Natural killer cell (primary cell): ENCODE results near the gene HSFX2. TPM values are rescaled to one million over a fixed set of nuclear protein-coding genes. Genes with fewer than 3 reads are reported as not detected.
"Not testable (repeated sequence)": the region's sequence is repeated elsewhere in the genome, so short reads cannot be mapped to it uniquely, and the experiment has no call there.

Source experiments
- ATAC-seq, 3 donors: fragments of 150-1000 bp in 2 of 3; fragments of 200-7000 bp in 1 of 3; cut with Tn5 transposase; 1 replicate in 1 of 3; 2 replicates in 2 of 3; pipeline ENCODE4 v1.10.0; 2021; ENCODE audit warnings: mild to moderate bottlenecking in 2 of 3, moderate library complexity in 2 of 3
- DNase-seq, 2 donors: peaks; one replicate each; pipeline versions ENCODE4 v3.0.0 to v3.0.0-alpha.2; 2013 to 2021; ENCODE audit warnings: mixed read lengths in 1 of 2
- H3K27ac ChIP-seq: one replicate; pipeline ENCODE4 v1.5.1; 2013; ENCODE audit warnings: mild to moderate bottlenecking, low read length
- H3K27me3 ChIP-seq: one replicate; pipeline ENCODE4 v1.6.1; 2013; ENCODE audit warnings: low read length; ENCODE audit not compliant: control insufficient read depth, insufficient read depth
- H3K36me3 ChIP-seq: one replicate; pipeline ENCODE4 v1.6.1; 2013; ENCODE audit warnings: low read length; ENCODE audit not compliant: control insufficient read depth, insufficient read depth
- H3K4me1 ChIP-seq: one replicate; pipeline ENCODE4 v1.6.1; 2013; ENCODE audit warnings: low read length; ENCODE audit not compliant: control insufficient read depth, insufficient read depth
- H3K4me3 ChIP-seq: one replicate; pipeline ENCODE4 v1.5.1; 2013; ENCODE audit warnings: low read length
- H3K9me3 ChIP-seq: one replicate; pipeline ENCODE4 v1.6.1; 2013; ENCODE audit warnings: low read length; ENCODE audit not compliant: control insufficient read depth, insufficient read depth
- H3K27ac Mint-ChIP-seq, 2 donors: one replicate each; pipeline ENCODE4 v1.8.0; 2022; ENCODE audit warnings: mild to moderate bottlenecking in 2 of 2, mixed read lengths in 2 of 2, moderate library complexity in 1 of 2
- H3K27me3 Mint-ChIP-seq, 2 donors: one replicate each; pipeline ENCODE4 v1.8.0; 2022; ENCODE audit warnings: low read depth in 2 of 2, mixed read lengths in 2 of 2
- H3K36me3 Mint-ChIP-seq: one replicate; pipeline ENCODE4 v1.8.0; 2022; ENCODE audit warnings: mixed read lengths
- H3K4me1 Mint-ChIP-seq, 2 donors: one replicate each; pipeline ENCODE4 v1.8.0; 2022; ENCODE audit warnings: mixed read lengths in 2 of 2
- H3K4me3 Mint-ChIP-seq: one replicate; pipeline ENCODE4 v1.8.0; 2022; ENCODE audit warnings: mild to moderate bottlenecking, moderate library complexity, mixed read lengths
- H3K9me3 Mint-ChIP-seq, 2 donors: one replicate each; pipeline ENCODE4 v1.8.0; 2022; ENCODE audit warnings: mixed read lengths in 2 of 2
- WGBS: methylation state at CpG from one replicate; pipeline ENCODE4 v1.1.7; 2013; ENCODE audit warnings: missing lambda C conversion rate; ENCODE audit not compliant: insufficient coverage; 5-methylcytosine and 5-hydroxymethylcytosine counted together
- intact Hi-C: fragments of 100-400 bp; cut with micrococcal nuclease; formaldehyde crosslinking; loops from one replicate; pipeline ENCODE4 v1.14.2; 2022
- total RNA-seq, 4 donors: library from RNA; stranded (reverse); fragments of 120-200 nt in 1 of 4; gene quantifications; one replicate each; pipeline versions ENCODE4 v1.2.3 to v1.2.4, GENCODE V29; 2013 to 2022
- TF ChIP-seq, protein P1 (sequence below): fragments of 200-600 bp; IDR thresholded peaks from one replicate; pipeline ENCODE4 v1.8.0; 2022; ENCODE audit warnings: antibody characterized with exemption

HSFX2 gene
- total RNA-seq, 3 donors from 2014 or later (not counting 1 experiment from before 2014, with no cell fraction given), result 0.45 to 0.70 TPM; not detected in 1

DNA sequence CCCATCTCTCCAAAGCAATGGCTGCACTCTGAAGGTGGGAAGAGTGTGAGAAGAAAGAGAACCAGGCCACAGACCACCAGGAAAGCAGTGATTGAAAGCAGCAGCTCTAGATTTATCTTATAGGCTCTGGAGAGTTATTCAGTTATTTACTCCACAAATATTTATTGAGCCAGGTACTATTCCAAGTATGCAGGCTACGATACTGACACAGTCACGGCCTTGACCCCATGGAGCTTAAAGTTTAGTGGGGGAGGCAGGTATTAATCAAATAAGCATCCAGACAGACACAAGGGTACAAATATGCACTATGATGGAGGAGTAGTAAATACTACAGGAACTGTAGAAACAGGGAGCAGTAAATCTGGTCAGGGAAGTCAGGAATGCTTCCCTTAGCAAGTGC is 33.7 kb upstream of the HSFX2 start:
- ATAC-seq, result no peak
- Histone ChIP-seq H3K4me1 (peaks cover 16% of the 10 kb centered on the region), H3K36me3 (no peaks in the 10 kb centered on the region), H3K27me3 (no peaks in the 10 kb centered on the region), H3K4me3 (no peak overlapping the region), H3K9me3 (no peaks in the 10 kb centered on the region), H3K27ac (no peak overlapping the region)
- H3K27me3 Mint-ChIP-seq, result no peaks in the 10 kb centered on the region
- TF ChIP-seq, protein P1, sequence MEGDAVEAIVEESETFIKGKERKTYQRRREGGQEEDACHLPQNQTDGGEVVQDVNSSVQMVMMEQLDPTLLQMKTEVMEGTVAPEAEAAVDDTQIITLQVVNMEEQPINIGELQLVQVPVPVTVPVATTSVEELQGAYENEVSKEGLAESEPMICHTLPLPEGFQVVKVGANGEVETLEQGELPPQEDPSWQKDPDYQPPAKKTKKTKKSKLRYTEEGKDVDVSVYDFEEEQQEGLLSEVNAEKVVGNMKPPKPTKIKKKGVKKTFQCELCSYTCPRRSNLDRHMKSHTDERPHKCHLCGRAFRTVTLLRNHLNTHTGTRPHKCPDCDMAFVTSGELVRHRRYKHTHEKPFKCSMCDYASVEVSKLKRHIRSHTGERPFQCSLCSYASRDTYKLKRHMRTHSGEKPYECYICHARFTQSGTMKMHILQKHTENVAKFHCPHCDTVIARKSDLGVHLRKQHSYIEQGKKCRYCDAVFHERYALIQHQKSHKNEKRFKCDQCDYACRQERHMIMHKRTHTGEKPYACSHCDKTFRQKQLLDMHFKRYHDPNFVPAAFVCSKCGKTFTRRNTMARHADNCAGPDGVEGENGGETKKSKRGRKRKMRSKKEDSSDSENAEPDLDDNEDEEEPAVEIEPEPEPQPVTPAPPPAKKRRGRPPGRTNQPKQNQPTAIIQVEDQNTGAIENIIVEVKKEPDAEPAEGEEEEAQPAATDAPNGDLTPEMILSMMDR, result no peak
- peaks cover 38 to 51% of the 10 kb centered on the region in 2 donors for H3K4me1 Mint-ChIP-seq
- H3K27ac Mint-ChIP-seq, result no peak overlapping the region
- intact Hi-C loops, result no loop called here
- H3K9me3 Mint-ChIP-seq, result no peaks in the 10 kb centered on the region
- no peak for DNase-seq
- no CpG with 5 or more reads among the region's 2 CpGs for WGBS
- no peaks in the 10 kb centered on the region for H3K36me3 Mint-ChIP-seq
- peak overlapping the region; percentile 21 for H3K4me3 Mint-ChIP-seq

GRCh38 chrX:149628280-149628679 is 33.2 kb upstream of the HSFX2 start:
- ATAC-seq, result no peak
- no peak overlapping the region for H3K27ac Mint-ChIP-seq
- H3K4me3 ChIP-seq, result no peak overlapping the region
- no peak overlapping the region for H3K4me3 Mint-ChIP-seq
- intact Hi-C loops, result no loop called here
- no peaks in the 10 kb centered on the region for H3K9me3 Mint-ChIP-seq
- no peak overlapping the region for H3K27ac ChIP-seq
- peaks cover 38 to 51% of the 10 kb centered on the region in 2 donors for H3K4me1 Mint-ChIP-seq
- 97% methylated on average over 3 of the region's 3 CpGs for WGBS
- H3K36me3 ChIP-seq, result no peaks in the 10 kb centered on the region
- H3K4me1 ChIP-seq, result peaks cover 16% of the 10 kb centered on the region
- H3K27me3 ChIP-seq, result no peaks in the 10 kb centered on the region
- peaks cover 0 to 2% of the 10 kb centered on the region in 2 donors for H3K27me3 Mint-ChIP-seq
- TF ChIP-seq, protein P1, result no peak
- no peaks in the 10 kb centered on the region for H3K36me3 Mint-ChIP-seq
- no peaks in the 10 kb centered on the region for H3K9me3 ChIP-seq
- no peak for DNase-seq

DNA sequence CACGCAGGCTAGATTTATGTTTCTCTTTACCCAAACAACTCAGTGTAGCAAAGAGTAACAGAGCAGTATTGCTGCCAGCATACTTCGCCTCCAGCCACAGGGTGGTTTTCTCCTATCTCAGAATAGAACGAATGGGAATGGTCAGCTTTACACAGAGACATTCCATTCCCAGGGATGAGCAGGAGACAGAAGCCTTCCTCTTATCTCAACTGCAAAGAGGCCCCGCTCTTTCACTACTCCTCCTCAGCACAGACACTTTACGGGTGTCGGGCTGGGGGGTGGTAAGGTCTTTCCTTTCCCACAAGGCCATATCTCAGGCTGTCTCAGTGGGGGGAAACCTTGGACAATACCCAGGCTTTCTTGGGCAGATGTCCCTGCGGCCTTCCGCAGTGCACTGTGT is 31.7 kb upstream of the HSFX2 start:
- peaks cover 11% of the 10 kb centered on the region for H3K4me1 ChIP-seq
- DNase-seq, H3K4me3 Mint-ChIP-seq, H3K27me3 Mint-ChIP-seq, H3K36me3 ChIP-seq, H3K4me3 ChIP-seq, intact Hi-C loops, ATAC-seq, H3K9me3 Mint-ChIP-seq, H3K36me3 Mint-ChIP-seq, H3K9me3 ChIP-seq, H3K27ac Mint-ChIP-seq, H3K27ac ChIP-seq, H3K27me3 ChIP-seq: not testable (repeated sequence)
- WGBS, result 100% methylated on average over 5 of the region's 8 CpGs
- peaks cover 33 to 52% of the 10 kb centered on the region in 2 donors for H3K4me1 Mint-ChIP-seq

DNA sequence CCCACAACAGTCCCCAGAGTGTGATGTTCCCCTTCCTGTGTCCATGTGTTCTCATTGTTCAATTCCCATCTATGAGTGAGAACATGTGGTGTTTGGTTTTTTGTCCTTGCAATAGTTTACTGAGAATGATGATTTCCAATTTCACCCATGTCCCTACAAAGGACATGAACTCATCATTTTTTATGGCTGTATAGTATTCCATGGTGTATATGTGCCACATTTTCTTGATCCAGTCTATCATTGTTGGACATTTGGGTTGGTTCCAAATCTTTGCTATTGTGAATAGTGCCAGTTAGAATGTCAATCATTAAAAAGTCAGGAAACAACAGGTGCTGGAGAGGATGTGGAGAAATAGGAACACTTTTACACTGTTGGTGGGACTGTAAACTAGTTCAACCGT is 24.5 kb upstream of the HSFX2 start:
- H3K27ac ChIP-seq, H3K27me3 Mint-ChIP-seq, H3K27ac Mint-ChIP-seq, intact Hi-C loops, H3K36me3 ChIP-seq, H3K4me3 ChIP-seq, H3K27me3 ChIP-seq, H3K4me3 Mint-ChIP-seq, H3K9me3 ChIP-seq, ATAC-seq, H3K36me3 Mint-ChIP-seq, H3K4me1 ChIP-seq, H3K9me3 Mint-ChIP-seq, DNase-seq: not testable (repeated sequence)
- no CpG with 5 or more reads among the region's 1 CpG for WGBS
- peaks cover 0 to 18% of the 10 kb centered on the region in 2 donors for H3K4me1 Mint-ChIP-seq
